HG03460 (cell line): ENCODE data around the gene LSM12.
"Not testable (repeated sequence)": the region's sequence is repeated elsewhere in the genome, so short reads cannot be mapped to it uniquely, and the experiment has no call there.

Source experiments
- ATAC-seq: cut with Tn5 transposase; IDR thresholded peaks from one replicate; pipeline ENCODE4 v1.9.1; 2021; ENCODE audit not compliant: unreplicated experiment

The LSM12 gene

GRCh38 chr17:44066204-44066930, at the start of gene LSM12:
TSS of gene LSM12 (minus strand) at chr17:44066671. CDS start at chr17:44066587, 84 bp downstream.
- peak; percentile 63 for ATAC-seq

- no peak for ATAC-seq
Observed at GRCh38 chr17:44115585-44116415, 49.3 kb upstream of the LSM12 start.

GRCh38 chr17:44113868-44114840, 47.7 kb upstream of the LSM12 start:
- ATAC-seq, result no peak

GRCh38 chr17:44113382-44113781, 46.9 kb upstream of the LSM12 start:
- no peak for ATAC-seq

- no peak for ATAC-seq
Observed at GRCh38 chr17:44112284-44113280, 46.1 kb upstream of the LSM12 start.

- no peak for ATAC-seq
Observed at GRCh38 chr17:44111777-44112176, 45.3 kb upstream of the LSM12 start.

GRCh38 chr17:44110823-44111633, 44.6 kb upstream of the LSM12 start:
- no peak for ATAC-seq

- no peak for ATAC-seq
Observed at GRCh38 chr17:44110011-44110686, 43.7 kb upstream of the LSM12 start.

- ATAC-seq, result no peak
Observed at GRCh38 chr17:44109312-44109630, 42.8 kb upstream of the LSM12 start.

- no peak for ATAC-seq
Observed at GRCh38 chr17:44108440-44109311, 42.2 kb upstream of the LSM12 start.

GRCh38 chr17:44106801-44107200, 40.3 kb upstream of the LSM12 start:
- ATAC-seq, result no peak

- ATAC-seq, result no peak
Observed at GRCh38 chr17:44105941-44106340, 39.5 kb upstream of the LSM12 start.

- no peak for ATAC-seq
Observed at GRCh38 chr17:44105483-44105882, 39.0 kb upstream of the LSM12 start.

- no peak for ATAC-seq
Observed at GRCh38 chr17:44102849-44103622, 36.6 kb upstream of the LSM12 start.

GRCh38 chr17:44101858-44102257, 35.4 kb upstream of the LSM12 start:
- ATAC-seq, result not testable (repeated sequence)

GRCh38 chr17:44097110-44097958, 30.9 kb upstream of the LSM12 start:
- no peak for ATAC-seq
